GM21360 (cell line): ENCODE results near the gene C9orf78.

Source experiments
- ATAC-seq: cut with Tn5 transposase; IDR thresholded peaks from one replicate; pipeline ENCODE4 v1.9.1; 2021; ENCODE audit warnings: mild to moderate bottlenecking, moderate library complexity; ENCODE audit not compliant: unreplicated experiment

The C9orf78 gene

DNA sequence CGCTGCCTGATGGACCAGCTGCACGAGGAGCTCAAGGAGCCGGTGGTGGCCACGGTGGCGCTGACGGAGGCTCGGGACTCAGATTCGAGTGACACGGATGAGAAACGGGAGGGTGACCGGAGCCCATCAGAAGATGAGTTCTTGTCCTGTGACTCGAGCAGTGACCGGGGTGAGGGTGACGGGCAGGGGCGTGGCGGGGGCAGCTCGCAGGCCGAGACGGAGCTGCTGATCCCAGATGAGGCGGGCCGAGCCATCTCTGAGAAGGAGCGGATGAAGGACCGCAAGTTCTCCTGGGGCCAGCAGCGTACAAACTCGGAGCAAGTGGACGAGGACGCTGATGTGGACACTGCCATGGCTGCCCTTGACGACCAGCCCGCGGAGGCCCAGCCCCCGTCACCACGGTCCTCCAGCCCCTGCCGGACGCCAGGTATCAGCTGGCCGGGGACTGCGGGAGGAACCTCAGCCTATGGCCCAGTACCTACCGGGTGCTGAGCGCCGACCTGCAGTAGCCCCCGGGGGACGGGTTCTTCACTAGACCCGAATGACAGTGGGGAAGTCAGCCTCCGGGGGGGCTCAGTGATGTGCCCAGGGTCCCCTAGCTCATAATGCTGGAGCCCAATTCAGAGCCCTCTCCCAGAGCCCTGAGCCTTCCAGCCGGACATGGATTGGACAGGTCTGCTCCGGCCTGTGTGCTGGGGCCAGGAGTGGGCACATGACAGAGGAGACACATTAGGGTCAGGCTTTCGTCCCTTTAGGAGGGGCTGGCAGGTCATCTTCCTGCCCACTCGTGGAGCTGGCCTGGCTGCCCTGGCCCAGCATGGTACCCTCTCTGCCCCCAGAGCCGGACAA lies 33.2 kb upstream of the C9orf78 start:
- no peak for ATAC-seq

DNA sequence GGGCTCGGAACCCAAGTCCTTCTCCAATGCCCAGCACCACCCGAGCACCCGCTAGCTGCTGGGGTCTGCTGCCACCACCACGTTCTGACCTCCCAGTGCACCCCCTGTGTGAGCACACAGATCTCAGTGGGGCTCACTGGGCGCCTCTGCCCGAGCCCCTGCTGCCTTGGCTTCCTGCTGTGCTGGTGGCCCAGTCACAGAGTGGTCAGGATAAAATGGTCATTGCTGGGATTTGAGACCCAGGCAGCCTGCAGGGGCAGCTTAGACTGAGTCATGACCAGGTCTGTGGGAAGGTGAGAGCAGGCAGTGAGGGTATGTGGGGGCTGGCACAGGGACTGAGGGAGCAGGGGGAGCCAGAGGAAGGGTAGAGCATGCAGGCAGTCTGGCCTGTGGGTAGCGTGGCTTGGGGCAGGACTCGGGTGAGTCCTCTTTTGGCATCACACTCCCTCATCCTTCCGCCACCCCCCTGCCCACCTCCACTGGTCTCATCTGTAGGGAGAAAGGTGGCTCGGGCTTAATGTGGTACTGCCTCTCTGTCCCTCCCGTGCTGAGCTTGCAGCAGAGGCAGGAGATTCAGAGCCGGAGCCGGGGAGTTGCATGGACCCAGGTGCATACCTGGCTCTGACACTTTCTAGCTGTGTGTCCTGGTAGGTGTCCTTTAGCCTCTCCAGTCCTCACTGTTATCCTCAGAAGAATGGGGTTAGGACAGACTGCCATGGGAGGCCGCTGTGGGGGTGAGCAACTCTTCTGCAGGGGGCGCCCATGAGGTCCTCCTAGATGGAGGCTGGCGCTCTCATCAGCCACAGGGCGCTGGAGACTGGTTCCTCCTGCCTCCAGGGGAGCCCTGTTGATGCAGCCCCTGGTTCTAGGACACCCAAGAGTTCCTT lies 32.3 kb upstream of the C9orf78 start:
- ATAC-seq = no peak

GRCh38 chr9:129866394-129867135 lies 31.5 kb upstream of the C9orf78 start:
- ATAC-seq = no peak

- ATAC-seq = no peak
Observed at GRCh38 chr9:129865668-129866320, 30.7 kb upstream of the C9orf78 start.

- ATAC-seq = no peak
Observed at GRCh38 chr9:129864991-129865647, 30.0 kb upstream of the C9orf78 start.

DNA sequence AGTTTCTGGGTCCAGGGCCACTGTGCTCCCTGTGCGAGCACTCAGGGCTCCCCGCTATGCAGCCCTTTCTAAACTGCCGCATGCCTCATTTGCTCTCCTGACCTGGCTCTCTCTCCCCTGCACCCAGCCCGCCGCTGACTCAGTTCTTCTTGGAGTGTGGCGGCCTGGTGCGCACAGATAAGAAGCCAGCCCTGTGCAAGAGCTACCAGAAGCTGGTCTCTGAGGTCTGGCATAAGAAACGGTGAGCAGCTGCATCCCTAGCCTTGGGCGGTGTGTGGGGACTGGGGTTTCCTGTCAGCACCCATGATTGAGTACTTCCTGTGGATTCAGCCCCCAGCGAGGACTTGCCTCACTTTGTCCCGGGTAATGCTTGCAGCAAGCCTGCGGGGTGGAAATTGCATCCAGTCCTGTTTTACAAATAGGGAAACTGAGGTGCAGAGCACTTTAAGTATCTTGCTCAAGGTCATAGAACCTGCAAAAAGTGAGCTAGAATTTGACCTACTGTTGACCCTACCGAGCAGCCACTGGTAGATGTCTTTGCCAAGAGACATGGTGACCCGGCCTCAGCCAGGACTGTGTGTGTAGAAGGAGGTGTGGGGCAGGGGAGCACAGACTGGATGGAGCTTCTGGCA lies 28.1 kb upstream of the C9orf78 start:
- no peak for ATAC-seq

DNA sequence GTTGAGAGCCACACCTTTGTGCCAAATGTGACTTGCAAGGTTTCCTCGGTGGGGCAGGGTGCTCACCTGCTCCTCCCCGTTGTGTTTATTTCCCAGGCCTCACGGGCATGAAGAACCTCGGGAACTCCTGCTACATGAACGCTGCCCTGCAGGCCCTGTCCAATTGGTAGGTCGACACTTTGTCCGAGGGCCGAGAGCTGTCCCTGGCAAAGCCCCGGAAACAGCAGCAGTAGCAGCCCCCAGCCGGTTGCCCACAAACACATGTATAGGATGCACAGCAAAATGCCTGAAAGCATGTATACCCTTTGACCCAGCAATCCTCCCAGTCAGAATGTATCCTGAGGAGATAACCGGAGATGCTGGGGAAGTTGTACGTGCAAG lies 26.4 kb upstream of the C9orf78 start:
- no peak for ATAC-seq

DNA sequence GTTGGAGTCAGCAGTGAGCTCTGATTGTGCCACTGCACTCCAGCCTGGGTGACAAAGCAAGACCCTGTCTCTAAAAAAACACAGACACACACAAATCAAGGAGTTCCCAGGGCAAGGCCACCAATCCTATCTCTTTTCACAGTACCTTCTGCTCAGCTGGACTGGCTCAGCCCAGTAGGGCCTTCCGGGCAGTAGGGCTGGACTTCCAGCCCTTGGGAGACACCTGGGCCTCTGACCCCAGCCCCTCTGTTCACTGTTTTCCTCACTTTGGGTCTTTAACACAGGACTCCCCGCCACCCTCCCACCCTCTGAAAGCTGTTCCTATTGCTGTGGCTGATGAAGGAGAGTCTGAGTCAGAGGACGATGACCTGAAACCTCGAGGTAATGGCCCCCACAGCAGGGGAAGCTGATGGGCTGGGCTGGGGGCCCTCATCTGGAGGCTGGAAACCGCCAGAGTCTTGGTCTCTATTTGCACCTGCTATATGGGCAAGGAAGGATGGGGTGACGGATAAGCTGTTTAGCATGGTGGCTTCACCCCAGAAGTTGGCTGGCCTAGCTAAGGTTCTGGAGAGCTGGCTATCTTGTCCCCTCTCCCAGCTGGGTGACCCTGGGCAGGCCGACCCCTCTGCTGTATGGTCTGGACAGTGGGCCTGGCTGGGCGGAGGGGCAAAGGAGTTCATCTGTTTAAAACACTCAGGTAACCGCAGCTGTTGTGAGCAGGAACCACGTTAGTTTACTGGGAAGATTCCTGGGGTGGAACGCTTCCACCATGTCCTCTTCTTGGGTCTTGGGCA lies 25.8 kb upstream of the C9orf78 start:
- no peak for ATAC-seq

- ATAC-seq = no peak
Observed at GRCh38 chr9:129858167-129858962, 23.3 kb upstream of the C9orf78 start.

- no peak for ATAC-seq
Observed at GRCh38 chr9:129857207-129857606, 22.1 kb upstream of the C9orf78 start.

DNA sequence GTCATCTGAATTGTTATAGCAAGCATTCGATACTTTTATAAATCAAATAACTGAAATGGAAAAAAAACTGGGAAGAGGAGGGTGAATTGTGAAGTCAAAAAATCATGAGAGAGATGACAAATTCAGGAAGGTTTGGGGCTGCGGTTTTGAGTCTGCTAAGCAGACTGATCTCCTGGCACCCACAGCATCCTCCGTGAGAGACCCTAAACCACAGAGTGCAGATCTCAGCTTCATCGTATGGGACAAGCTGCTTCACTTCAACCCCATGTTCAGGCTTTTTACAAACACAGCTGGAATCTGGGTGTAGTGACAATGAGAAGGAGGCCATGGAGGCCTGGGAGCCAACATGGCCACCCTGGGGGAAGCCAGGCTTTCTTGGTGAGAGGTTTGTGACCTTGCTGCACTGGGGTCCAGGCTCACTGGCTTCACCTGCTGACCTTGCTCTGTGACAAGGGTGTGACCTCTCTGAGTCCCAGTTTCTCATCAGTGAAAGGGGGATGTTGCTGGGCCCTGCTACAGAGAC lies 19.6 kb upstream of the C9orf78 start:
- ATAC-seq = no peak

GRCh38 chr9:129853614-129854013 lies 18.5 kb upstream of the C9orf78 start:
- no peak for ATAC-seq

- no peak for ATAC-seq
Observed at GRCh38 chr9:129852579-129852978, 17.5 kb upstream of the C9orf78 start.

DNA sequence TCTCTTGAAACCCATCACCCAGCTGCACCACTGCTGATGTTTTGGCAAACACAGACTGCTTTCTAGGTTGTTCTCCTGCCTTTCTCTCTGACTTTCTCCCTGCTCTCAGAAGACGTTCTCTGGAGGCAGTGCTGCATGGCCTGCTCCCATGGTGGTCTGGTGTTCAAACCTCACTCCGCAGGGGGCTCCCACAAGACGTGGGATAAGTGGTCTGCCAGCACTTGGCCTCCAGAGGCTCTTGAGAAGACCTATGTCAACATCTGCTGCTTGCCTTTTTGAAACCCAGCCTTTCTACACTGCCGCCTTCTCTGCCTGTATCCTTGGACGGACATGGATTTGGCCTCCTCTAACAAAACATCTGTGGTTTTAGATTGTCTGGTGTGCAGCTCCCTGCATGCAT lies 16.7 kb upstream of the C9orf78 start:
- ATAC-seq = no peak

DNA sequence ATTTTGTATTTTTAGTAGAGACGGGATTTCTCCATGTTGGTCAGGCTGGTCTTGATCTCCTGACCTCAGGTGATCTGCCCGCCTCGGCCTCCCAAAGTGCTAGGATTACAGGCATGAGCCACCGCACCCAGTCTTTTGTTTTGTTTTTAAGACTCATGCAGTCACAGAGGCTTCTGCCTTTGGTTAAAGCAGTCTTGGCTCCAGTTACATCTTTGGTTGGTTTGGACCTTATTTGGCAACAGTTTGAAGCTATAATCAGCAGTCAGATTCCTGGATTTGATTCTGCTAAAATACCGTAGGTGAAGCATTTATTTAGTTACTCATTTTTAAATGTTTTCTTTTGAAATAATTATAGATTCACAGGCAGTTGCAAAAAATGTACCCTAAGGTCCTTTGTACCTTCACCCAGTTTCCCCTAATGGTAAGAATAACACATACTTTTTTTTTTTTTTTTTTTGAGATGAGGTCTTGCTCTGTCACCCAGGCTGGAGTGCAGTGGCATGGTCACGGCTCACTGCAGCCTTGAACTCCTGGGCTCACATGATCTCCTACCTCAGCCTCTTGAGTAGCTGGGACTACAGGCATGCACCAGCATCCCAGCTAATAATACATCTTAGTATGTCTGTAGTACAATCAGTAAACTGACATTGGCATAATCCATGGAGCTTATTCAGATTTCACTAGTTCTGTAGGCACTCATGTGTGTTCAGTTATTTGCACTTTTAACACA lies 15.9 kb upstream of the C9orf78 start:
- ATAC-seq = no peak

DNA sequence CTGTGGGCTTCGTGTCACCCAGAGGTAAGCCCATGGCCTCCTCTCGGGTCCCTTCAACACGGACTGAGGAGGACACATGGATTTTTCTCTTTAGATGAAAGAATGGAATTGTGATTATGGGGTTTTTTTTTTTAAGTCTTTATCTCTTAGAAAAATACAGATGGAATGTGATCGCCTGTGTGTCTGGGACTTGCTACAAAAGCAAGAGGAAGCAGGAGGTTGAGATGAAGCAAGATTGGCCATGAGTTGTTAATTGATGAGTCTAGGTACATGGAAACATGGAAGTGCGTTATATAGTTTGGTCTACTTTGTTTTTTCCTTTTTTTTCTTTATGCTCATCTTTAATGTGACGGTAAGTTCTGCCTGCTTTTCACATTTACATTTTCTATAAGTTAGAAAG lies 14.8 kb upstream of the C9orf78 start:
- no peak for ATAC-seq

GRCh38 chr9:129848712-129849441 lies 13.8 kb upstream of the C9orf78 start:
- ATAC-seq = no peak
